GM13976 (cell line): Measurements from ENCODE around the gene RAP2C.
"Not testable (repeated sequence)": the region's sequence is repeated elsewhere in the genome, so short reads cannot be mapped to it uniquely, and the experiment has no call there.

Experiments used
- DNase-seq: peaks from one replicate; pipeline ENCODE4 v3.0.0; 2012; ENCODE audit warnings: low spot score
- in situ Hi-C: fragments of 300-500 bp; cut with MboI; formaldehyde crosslinking; loops from one replicate; pipeline ENCODE4 v1.12.0; 2022; ENCODE audit warnings: low sequenced_read_pairs, mixed read lengths, inconsistent platforms; ENCODE audit not compliant: unreplicated experiment
- TF ChIP-seq, protein P1 (sequence below): IDR thresholded peaks from 2 replicates; pipeline ENCODE4 v1.5.1; 2012; ENCODE audit warnings: borderline replicate concordance, mild to moderate bottlenecking; ENCODE audit not compliant: insufficient read depth; ENCODE audit errors: extremely low read depth, missing control alignments, control extremely low read depth

Gene RAP2C

DNA sequence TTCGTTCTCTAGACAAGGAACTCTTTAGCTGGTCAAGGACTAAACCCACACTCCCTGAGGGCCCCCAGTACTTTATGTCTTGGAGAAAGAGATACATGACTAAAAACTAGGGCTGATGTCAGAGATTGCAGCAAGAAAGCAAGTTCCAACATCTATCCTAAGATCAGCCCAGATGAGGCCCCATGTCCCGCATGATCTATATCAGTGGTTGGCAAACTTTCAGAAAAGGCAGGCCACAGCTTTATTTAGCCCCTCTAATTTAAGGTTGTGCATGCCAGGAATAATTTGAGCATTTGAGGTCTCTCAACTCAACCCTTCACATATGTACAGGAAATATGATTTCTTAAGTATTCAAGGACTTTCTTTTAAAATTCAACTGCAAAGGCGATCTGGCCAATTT is 47.4 kb downstream of the RAP2C start:
- TF ChIP-seq, protein P1, sequence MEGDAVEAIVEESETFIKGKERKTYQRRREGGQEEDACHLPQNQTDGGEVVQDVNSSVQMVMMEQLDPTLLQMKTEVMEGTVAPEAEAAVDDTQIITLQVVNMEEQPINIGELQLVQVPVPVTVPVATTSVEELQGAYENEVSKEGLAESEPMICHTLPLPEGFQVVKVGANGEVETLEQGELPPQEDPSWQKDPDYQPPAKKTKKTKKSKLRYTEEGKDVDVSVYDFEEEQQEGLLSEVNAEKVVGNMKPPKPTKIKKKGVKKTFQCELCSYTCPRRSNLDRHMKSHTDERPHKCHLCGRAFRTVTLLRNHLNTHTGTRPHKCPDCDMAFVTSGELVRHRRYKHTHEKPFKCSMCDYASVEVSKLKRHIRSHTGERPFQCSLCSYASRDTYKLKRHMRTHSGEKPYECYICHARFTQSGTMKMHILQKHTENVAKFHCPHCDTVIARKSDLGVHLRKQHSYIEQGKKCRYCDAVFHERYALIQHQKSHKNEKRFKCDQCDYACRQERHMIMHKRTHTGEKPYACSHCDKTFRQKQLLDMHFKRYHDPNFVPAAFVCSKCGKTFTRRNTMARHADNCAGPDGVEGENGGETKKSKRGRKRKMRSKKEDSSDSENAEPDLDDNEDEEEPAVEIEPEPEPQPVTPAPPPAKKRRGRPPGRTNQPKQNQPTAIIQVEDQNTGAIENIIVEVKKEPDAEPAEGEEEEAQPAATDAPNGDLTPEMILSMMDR = no peak
- DNase-seq = no peak
- in situ Hi-C loops = no loop called here

DNA sequence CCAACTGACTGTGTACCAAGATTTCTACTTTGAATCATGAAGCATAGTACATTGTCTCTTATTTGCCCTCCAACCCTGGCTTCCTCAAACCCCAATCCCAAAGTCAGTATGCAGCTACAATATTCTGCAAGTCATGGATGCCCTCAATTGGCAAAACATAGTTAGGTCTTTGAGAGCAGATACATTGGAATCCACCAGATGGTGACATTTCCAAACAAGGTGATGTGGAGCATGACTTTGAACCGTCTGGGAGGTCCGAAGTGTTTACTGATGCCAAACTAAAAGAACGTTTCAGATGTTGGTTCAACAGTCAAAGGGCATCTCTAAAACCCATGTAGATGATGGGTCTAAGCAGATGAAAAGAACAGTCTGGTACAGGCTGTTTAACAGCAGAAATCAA is 47.8 kb downstream of the RAP2C start:
- DNase-seq = no peak
- in situ Hi-C loops = no loop called here
- TF ChIP-seq, protein P1 = no peak

DNA sequence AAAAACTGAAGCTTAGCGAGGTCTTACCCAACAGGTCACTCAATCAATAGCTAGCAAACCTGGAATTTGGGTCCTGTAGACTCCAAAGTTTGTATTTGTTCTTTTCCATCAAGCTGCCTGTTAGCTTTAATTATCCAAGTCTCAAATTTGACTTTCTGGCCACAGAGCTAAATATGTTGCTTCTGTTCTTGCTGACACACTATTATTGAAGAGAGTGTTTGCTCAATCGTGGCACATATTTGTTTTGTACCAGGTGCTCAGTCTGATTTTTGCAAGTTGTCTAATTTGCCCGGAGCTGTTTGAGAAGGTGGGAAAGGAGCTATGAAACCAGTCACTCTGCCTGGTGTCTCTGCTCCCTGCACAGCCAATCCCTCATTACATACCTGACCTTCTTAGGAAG is 49.7 kb downstream of the RAP2C start:
- TF ChIP-seq, protein P1 = no peak

DNA sequence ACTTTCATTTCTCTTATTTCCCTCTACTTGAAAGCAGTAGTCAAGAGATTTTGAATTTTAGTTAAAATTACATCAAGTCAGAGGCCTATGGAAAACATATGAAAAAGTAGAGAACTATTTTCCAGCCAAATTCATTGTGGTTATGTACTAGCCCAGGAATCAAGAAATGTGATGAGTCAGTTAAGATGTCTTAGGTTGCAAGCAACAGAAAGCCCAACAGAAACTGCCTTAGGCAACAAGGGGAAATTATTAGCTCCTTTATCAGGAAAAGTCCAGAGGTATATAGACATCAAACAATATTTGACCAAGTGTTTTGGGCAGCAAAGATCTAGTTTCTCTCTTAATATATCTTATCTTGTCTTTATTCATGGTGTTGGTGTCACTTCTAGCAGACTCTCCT is 53.6 kb downstream of the RAP2C start:
- in situ Hi-C loops = no loop called here
- TF ChIP-seq, protein P1 = no peak
- DNase-seq = no peak

More for the DNA sequence above, 49.7 kb downstream of the RAP2C start:
- DNase-seq = no peak
- in situ Hi-C loops = no loop called here

DNA sequence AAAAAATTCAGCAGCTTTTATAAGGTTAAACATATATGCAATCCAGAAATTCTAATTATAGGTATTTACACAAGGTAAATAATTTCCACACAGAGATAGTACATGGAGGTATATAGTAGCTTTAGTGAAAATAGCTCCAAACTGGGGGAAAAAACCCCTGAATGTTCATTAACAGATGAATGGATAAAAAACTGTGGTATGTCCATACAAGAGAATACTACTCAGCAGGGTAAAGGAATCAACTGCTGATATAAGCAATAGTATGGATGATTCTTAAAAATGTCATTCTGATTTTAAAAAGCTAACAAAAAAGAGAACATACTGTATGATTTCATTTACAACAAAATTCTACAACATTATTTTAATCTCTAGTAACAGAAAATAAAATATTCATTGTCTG is 54.2 kb downstream of the RAP2C start:
- TF ChIP-seq, protein P1 = no peak
- in situ Hi-C loops = no loop called here
- DNase-seq = no peak

DNA sequence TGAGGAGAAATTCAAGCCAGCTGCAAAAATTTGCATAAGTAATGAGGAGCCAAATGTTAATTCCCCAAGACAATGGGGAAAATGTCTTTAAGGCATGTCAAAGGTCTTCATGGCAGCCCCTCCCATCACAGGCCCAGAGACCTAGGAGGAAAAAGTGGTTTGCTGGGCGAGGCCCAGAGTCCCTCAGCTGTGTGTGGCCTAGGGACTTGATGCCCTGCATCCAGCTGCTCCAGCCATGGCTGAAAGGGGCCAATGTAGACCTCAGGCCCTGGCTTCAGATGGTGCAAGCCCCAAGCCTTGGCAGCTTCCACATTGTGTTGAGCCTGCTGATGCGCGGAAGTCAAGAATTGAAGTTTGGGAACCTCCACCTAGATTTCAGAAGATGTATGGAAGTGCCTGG is 56.2 kb downstream of the RAP2C start:
- in situ Hi-C loops, DNase-seq: not testable (repeated sequence)

DNA sequence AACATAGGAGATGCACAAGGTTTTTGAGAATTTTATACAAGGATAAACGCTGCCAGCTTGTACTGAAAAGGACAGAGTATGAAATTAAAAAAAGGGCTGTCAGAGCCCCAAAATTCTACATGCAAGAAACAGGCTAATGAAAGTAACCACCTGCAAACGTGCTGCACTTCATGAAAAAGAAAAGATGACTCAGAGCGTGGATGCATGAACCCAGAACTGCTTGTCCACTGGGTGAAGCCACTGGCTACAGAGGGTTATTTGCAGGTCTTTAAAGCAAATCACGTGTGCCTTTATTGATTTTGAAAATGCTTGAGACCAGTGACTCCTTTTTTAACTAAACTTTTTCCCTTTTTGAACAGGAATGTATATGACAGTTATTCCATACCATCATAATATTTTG is 66.1 kb downstream of the RAP2C start:
- in situ Hi-C loops = no loop called here
- TF ChIP-seq, protein P1 = no peak
- no peak for DNase-seq
